ENCODE results near the gene TSPAN11. TPM values are rescaled to one million over a fixed set of nuclear protein-coding genes. Genes with fewer than 3 reads are reported as not detected.

TSPAN11 gene
- polyA plus RNA-seq, 2 of the 4 experiments (the other 2 are of a cell fraction), result 0.01 to 0.06 TPM

DNA sequence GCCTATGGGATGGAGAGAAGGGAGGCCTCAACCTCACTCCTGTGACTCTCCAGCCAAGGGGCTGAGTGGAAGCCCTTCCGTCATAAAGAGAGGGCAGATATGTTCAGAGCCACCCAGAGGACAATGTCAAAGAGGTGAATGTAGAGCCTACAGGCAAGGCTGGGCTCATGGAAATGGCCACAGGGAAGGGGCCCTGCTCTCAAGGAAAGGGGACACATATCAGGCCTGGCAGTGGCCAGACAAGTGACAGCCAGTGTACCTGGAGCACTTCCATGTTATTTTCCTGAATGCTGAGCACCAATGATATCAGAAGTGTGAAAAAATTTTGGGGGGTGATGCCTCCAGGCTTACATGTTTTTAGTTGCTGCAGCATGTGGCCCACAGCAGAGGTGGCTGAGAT lies 110.5 kb downstream of the TSPAN11 start:
- POLR2A ChIA-PET, result no interaction called here
- no peak for FAIRE-seq
- Histone ChIP-seq H3K27ac (no peak overlapping the region), H3K4me1 (peaks cover 10% of the 10 kb centered on the region; the same call in 1 of the 3 replicates), H3K4me2 (no peak overlapping the region), H3K4me3 (no peak overlapping the region), H3K9me3 (no peaks in the 10 kb centered on the region)
- ATAC-seq, result no peak
- WGBS (ENCODE audit: missing lambda C conversion rate), result 80% methylated on average over 1 of the region's 1 CpG
- TF ChIP-seq MYC (IDR thresholded peaks at IDR 0.05; ENCODE audit: borderline replicate concordance, low read length), result no peak
- TF ChIP-seq, protein P1, sequence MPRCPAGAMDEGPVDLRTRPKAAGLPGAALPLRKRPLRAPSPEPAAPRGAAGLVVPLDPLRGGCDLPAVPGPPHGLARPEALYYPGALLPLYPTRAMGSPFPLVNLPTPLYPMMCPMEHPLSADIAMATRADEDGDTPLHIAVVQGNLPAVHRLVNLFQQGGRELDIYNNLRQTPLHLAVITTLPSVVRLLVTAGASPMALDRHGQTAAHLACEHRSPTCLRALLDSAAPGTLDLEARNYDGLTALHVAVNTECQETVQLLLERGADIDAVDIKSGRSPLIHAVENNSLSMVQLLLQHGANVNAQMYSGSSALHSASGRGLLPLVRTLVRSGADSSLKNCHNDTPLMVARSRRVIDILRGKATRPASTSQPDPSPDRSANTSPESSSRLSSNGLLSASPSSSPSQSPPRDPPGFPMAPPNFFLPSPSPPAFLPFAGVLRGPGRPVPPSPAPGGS (IDR thresholded peaks at IDR 0.05), result no peak
- TF ChIP-seq CHD2 (IDR thresholded peaks at IDR 0.05; ENCODE audit: low read length, partially characterized antibody), result no peak
- TF ChIP-seq NR3C1 (IDR thresholded peaks at IDR 0.05), result no peak
- DNase-seq (ENCODE audit: low read depth in 1 of 2, low spot score in 1 of 2), result no peak
- CTCF ChIA-PET, result interaction anchor here (1.0 kb wide), 1 partner anchor 14 kb away, joined by 4 read pairs; no protein-coding TSS in a partner anchor

DNA sequence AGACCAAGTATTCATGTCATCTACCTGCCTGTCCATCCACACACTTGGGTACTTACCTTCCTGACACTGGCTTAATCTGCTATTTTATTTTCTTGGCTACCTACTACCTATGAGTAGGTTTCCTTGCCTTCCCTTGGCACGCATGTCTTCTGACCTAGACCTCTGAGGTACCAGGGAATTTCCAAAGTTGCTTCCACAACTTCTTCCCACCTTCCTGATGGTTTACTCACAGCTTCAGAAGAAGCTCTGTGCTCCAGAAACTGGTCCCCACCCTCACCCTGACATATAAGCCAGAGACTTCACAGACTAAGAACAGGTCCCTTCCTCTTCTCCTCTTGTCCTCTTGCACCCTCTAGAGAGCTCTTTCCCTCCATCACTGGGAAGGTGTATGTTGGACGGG lies 111.4 kb downstream of the TSPAN11 start:
- Histone ChIP-seq H3K4me3 (no peak overlapping the region), H3K4me1 (peaks cover 10% of the 10 kb centered on the region; the same call in 1 of the 3 replicates), H3K9me3 (no peaks in the 10 kb centered on the region), H3K27ac (no peak overlapping the region), H3K4me2 (no peak overlapping the region)
- TF ChIP-seq, protein P2, sequence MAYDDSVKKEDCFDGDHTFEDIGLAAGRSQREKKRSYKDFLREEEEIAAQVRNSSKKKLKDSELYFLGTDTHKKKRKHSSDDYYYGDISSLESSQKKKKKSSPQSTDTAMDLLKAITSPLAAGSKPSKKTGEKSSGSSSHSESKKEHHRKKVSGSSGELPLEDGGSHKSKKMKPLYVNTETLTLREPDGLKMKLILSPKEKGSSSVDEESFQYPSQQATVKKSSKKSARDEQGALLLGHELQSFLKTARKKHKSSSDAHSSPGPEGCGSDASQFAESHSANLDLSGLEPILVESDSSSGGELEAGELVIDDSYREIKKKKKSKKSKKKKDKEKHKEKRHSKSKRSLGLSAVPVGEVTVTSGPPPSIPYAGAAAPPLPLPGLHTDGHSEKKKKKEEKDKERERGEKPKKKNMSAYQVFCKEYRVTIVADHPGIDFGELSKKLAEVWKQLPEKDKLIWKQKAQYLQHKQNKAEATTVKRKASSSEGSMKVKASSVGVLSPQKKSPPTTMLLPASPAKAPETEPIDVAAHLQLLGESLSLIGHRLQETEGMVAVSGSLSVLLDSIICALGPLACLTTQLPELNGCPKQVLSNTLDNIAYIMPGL (CRISPR knock-in tag; IDR thresholded peaks at IDR 0.05; ENCODE audit: borderline replicate concordance), result no peak
- no peak for TF ChIP-seq JUNB (IDR thresholded peaks at IDR 0.05)
- TF ChIP-seq HEYL (CRISPR knock-in tag; IDR thresholded peaks at IDR 0.05), result no peak
- TF ChIP-seq NFE2L2 (conservative IDR thresholded peaks at IDR 0.05; ENCODE audit: low read length), result no peak
- TF ChIP-seq SMC3 (IDR thresholded peaks at IDR 0.05), result no peak
- TF ChIP-seq, protein P3, sequence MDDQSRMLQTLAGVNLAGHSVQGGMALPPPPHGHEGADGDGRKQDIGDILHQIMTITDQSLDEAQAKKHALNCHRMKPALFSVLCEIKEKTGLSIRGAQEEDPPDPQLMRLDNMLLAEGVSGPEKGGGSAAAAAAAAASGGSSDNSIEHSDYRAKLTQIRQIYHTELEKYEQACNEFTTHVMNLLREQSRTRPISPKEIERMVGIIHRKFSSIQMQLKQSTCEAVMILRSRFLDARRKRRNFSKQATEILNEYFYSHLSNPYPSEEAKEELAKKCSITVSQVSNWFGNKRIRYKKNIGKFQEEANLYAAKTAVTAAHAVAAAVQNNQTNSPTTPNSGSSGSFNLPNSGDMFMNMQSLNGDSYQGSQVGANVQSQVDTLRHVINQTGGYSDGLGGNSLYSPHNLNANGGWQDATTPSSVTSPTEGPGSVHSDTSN (IDR thresholded peaks at IDR 0.05), result no peak
- no peak for TF ChIP-seq MAFK (IDR thresholded peaks at IDR 0.05; ENCODE audit: partially characterized antibody)
- TF ChIP-seq GATA3 (IDR thresholded peaks at IDR 0.05; ENCODE audit: borderline replicate concordance), result no peak
- TF ChIP-seq RARB (CRISPR knock-in tag; IDR thresholded peaks at IDR 0.05), result no peak
- TF ChIP-seq ZFP36 (IDR thresholded peaks at IDR 0.05; ENCODE audit: borderline replicate concordance, partially characterized antibody), result no peak
- TF ChIP-seq BHLHE40 (IDR thresholded peaks at IDR 0.05; ENCODE audit: low read depth, low read length), result no peak
- TF ChIP-seq, protein P4, sequence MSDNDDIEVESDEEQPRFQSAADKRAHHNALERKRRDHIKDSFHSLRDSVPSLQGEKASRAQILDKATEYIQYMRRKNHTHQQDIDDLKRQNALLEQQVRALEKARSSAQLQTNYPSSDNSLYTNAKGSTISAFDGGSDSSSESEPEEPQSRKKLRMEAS (IDR thresholded peaks at IDR 0.05), result no peak
- no peak for DNase-seq (ENCODE audit: low read depth in 1 of 2, low spot score in 1 of 2)
- ATAC-seq, result no peak
- ChIA-PET CTCF (interaction anchor here (1.0 kb wide), 1 partner anchor 15 kb away, joined by 4 read pairs; no protein-coding TSS in a partner anchor), POLR2A (no interaction called here)
- FAIRE-seq, result no peak
- 47% methylated on average over 2 of the region's 2 CpGs for WGBS (ENCODE audit: missing lambda C conversion rate)

DNA sequence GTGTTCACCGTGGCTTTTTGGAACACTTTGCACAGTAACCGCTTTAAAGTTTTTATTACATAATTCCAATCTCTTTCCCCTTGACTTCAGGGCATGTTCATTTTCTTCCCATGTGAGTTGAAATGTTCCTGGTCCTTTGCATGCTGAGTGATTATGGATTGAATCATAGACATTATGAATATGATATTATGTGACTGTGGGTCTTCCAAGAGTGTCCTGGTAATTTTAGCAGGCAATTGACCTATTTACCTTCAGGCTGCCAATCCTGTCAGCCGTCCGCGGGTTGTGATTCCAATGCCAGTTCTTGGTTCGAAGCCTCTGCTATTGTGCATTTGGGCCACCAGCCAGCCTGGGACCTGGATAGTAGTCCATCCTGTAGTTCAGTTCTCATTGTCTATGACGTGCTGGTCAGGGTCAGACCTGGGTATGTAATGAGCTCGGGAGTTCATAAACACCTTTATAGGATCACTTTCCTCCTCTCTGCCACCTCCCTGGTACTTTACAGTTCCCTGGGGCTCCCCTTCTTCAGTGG lies 114.6 kb downstream of the TSPAN11 start:
- ATAC-seq (no peak), FAIRE-seq (no peak)
- POLR2A ChIA-PET, result no interaction called here

More for the DNA sequence above, 114.6 kb downstream of the TSPAN11 start:
- 67% methylated on average over 8 of the region's 8 CpGs for WGBS (ENCODE audit: missing lambda C conversion rate)
- H3K4me1 ChIP-seq, result peaks cover 7% of the 10 kb centered on the region; the same call in 1 of the 3 replicates
- H3K4me2 ChIP-seq, result no peak overlapping the region
- CTCF ChIA-PET, result no interaction called here
- H3K9me3 ChIP-seq, result no peaks in the 10 kb centered on the region
- H3K4me3 ChIP-seq, result no peak overlapping the region
- no peak overlapping the region for H3K27ac ChIP-seq
- DNase-seq (ENCODE audit: low read depth in 1 of 2, low spot score in 1 of 2), result no peak
- TF ChIP-seq HOXB5 (CRISPR knock-in tag; IDR thresholded peaks at IDR 0.05) (no peak), NR3C1 (IDR thresholded peaks at IDR 0.05) (no peak), ZSCAN20 (CRISPR knock-in tag; IDR thresholded peaks at IDR 0.05) (no peak), KDM5A (IDR thresholded peaks at IDR 0.05) (no peak), ZC3H11A (IDR thresholded peaks at IDR 0.05) (no peak), HDAC2 (IDR thresholded peaks at IDR 0.05) (no peak), PHF8 (IDR thresholded peaks at IDR 0.05; ENCODE audit: borderline replicate concordance, low read depth) (no peak), RFX5 (IDR thresholded peaks at IDR 0.05) (no peak), EHMT2 (IDR thresholded peaks at IDR 0.05; ENCODE audit: low read depth) (no peak), TP53 (CRISPR knock-in tag; IDR thresholded peaks at IDR 0.05) (no peak), TFCP2L1 (CRISPR knock-in tag; IDR thresholded peaks at IDR 0.05) (no peak)
- TF ChIP-seq, protein P2 (CRISPR knock-in tag; IDR thresholded peaks at IDR 0.05; ENCODE audit: borderline replicate concordance), result no peak
- TF ChIP-seq, protein P3 (IDR thresholded peaks at IDR 0.05), result no peak

Data from A549 (cell line).